DMS79 (cell line): ENCODE data around the gene CACNA1B.

ENCODE experiments used
- DNase-seq: peaks from one replicate; lab custom pipeline; 2025; lab: John Stamatoyannopoulos, UW

Gene CACNA1B

GRCh38 chr9:137967280-137967953, 89.8 kb downstream of the CACNA1B start:
- no peak for DNase-seq

GRCh38 chr9:137968235-137968634, 90.7 kb downstream of the CACNA1B start:
- DNase-seq: no peak

GRCh38 chr9:137969008-137969407, 91.4 kb downstream of the CACNA1B start:
- DNase-seq: no peak

GRCh38 chr9:137969685-137970084, 92.1 kb downstream of the CACNA1B start:
- DNase-seq: no peak

GRCh38 chr9:137970098-137970497, 92.5 kb downstream of the CACNA1B start:
- DNase-seq: no peak

- DNase-seq: no peak
Measured at GRCh38 chr9:137970686-137971476, 93.3 kb downstream of the CACNA1B start.

- DNase-seq: no peak
Measured at GRCh38 chr9:137971477-137972138, 94.0 kb downstream of the CACNA1B start.

- DNase-seq: no peak
Measured at GRCh38 chr9:137972355-137972987, 94.9 kb downstream of the CACNA1B start.

GRCh38 chr9:137972988-137973470, 95.4 kb downstream of the CACNA1B start:
- DNase-seq: no peak

GRCh38 chr9:137973829-137974416, 96.3 kb downstream of the CACNA1B start:
- no peak for DNase-seq

GRCh38 chr9:137974746-137975526, 97.4 kb downstream of the CACNA1B start:
- no peak for DNase-seq

- DNase-seq: no peak
Measured at GRCh38 chr9:137975527-137975913, 97.9 kb downstream of the CACNA1B start.

GRCh38 chr9:137975936-137976565, 98.5 kb downstream of the CACNA1B start:
- no peak for DNase-seq

- no peak for DNase-seq
Measured at GRCh38 chr9:137977571-137978261, 100.1 kb downstream of the CACNA1B start.

GRCh38 chr9:137978262-137978714, 100.7 kb downstream of the CACNA1B start:
- DNase-seq: no peak

- DNase-seq: no peak
Measured at GRCh38 chr9:137982200-137982599, 104.6 kb downstream of the CACNA1B start.

- DNase-seq: no peak
Measured at GRCh38 chr9:137984005-137984404, 106.4 kb downstream of the CACNA1B start.

GRCh38 chr9:137984520-137985257, 107.1 kb downstream of the CACNA1B start:
- no peak for DNase-seq

- no peak for DNase-seq
Measured at GRCh38 chr9:137985637-137986071, 108.1 kb downstream of the CACNA1B start.
